Cardiac septum (tissue), 1 donor: ENCODE data around the gene ANO10. TPM values are rescaled to one million over a fixed set of nuclear protein-coding genes. Genes with fewer than 3 reads are reported as not detected.

ENCODE experiments used
- DNase-seq: peaks from one replicate; pipeline ENCODE4 v3.0.0-alpha.2; 2020; ENCODE audit warnings: low spot score
- intact Hi-C: fragments of 100-400 bp; cut with DNase I; formaldehyde crosslinking; loops from one replicate; pipeline ENCODE4 v1.14.0; 2022
- total RNA-seq: library from RNA; stranded (reverse); fragmentation: NEBNext Ultra II Directional; extraction: Animal tissue kit (Norgen Biotek cat#: 25700); gene quantifications from one replicate; pipeline ENCODE4 v1.2.1, GENCODE V29; 2021
- donor health status: DM: no; HTN: no; CAD: no.

The ANO10 gene
- total RNA-seq, 1 donor from 2014 or later, result 15.3 TPM

- intact Hi-C loops, result no loop called here
- no peak for DNase-seq
Observed at GRCh38 chr3:43400167-43400566, 221.6 kb downstream of the ANO10 start.

- DNase-seq, result no peak
- intact Hi-C loops, result no loop called here
Observed at GRCh38 chr3:43399034-43399433, 222.8 kb downstream of the ANO10 start.

GRCh38 chr3:43394041-43394554 lies 227.7 kb downstream of the ANO10 start:
- intact Hi-C loops, result loop anchor here (5.0 kb wide), 3 partner anchors 83 to 147 kb away; partner anchors contain the start of gene SNRK
- no peak for DNase-seq

- DNase-seq, result no peak
- intact Hi-C loops, result loop anchor here (5.0 kb wide), 3 partner anchors 86 to 144 kb away; partner anchors contain the start of gene SNRK
Observed at GRCh38 chr3:43391621-43392020, 230.2 kb downstream of the ANO10 start.

- DNase-seq, result no peak
- intact Hi-C loops, result loop anchor here (5.0 kb wide), 3 partner anchors 87 to 143 kb away; partner anchors contain the start of gene SNRK
Observed at GRCh38 chr3:43390255-43390588, 231.6 kb downstream of the ANO10 start.

- intact Hi-C loops, result loop anchor here (5.0 kb wide), 3 partner anchors 88 to 142 kb away; partner anchors contain the start of gene SNRK
- DNase-seq, result peak; percentile 88
Observed at GRCh38 chr3:43389388-43390254, 232.2 kb downstream of the ANO10 start.

GRCh38 chr3:43388915-43389314 lies 232.9 kb downstream of the ANO10 start:
- DNase-seq, result no peak
- intact Hi-C loops, result no loop called here

- no peak for DNase-seq
- intact Hi-C loops, result no loop called here
Observed at GRCh38 chr3:43388175-43388574, 233.6 kb downstream of the ANO10 start.

GRCh38 chr3:43379343-43379742 lies 242.5 kb downstream of the ANO10 start:
- intact Hi-C loops, result loop anchor here (5.0 kb wide), 1 partner anchor 217 kb away; no protein-coding TSS in a partner anchor
- DNase-seq, result no peak

- DNase-seq, result no peak
- intact Hi-C loops, result loop anchor here (5.0 kb wide), 1 partner anchor 216 kb away; no protein-coding TSS in a partner anchor
Observed at GRCh38 chr3:43378066-43378935, 243.5 kb downstream of the ANO10 start.

- no peak for DNase-seq
- intact Hi-C loops, result no loop called here
Observed at GRCh38 chr3:43373560-43373928, 248.3 kb downstream of the ANO10 start.

- intact Hi-C loops, result no loop called here
- DNase-seq, result no peak
Observed at GRCh38 chr3:43372809-43373559, 248.8 kb downstream of the ANO10 start.

- no peak for DNase-seq
- intact Hi-C loops, result no loop called here
Observed at GRCh38 chr3:43372007-43372740, 249.6 kb downstream of the ANO10 start.

- DNase-seq, result no peak
- intact Hi-C loops, result no loop called here
Observed at GRCh38 chr3:43371494-43371893, 250.3 kb downstream of the ANO10 start.

GRCh38 chr3:43370293-43370980 lies 251.4 kb downstream of the ANO10 start:
- intact Hi-C loops, result no loop called here
- no peak for DNase-seq

GRCh38 chr3:43369404-43370292 lies 252.2 kb downstream of the ANO10 start:
- no peak for DNase-seq
- intact Hi-C loops, result no loop called here

- intact Hi-C loops, result no loop called here
- DNase-seq, result no peak
Observed at GRCh38 chr3:43366885-43367284, 254.9 kb downstream of the ANO10 start.
